Heart right ventricle (tissue), 16 donors: ENCODE data around the gene ZC3H10. TPM values are rescaled to one million over a fixed set of nuclear protein-coding genes. Genes with fewer than 3 reads are reported as not detected.
A peak's percentile ranks its signal among the peaks of the same experiment; 100 is the strongest.

Source experiments
- ATAC-seq, 8 donors: fragments of 200-7000 bp; cut with Tn5 transposase; one replicate each; pipeline ENCODE4 v1.9.1; 2020; ENCODE audit warnings: mild to moderate bottlenecking in 8 of 8, moderate library complexity in 8 of 8, moderate number of reproducible peaks in 1 of 8
- DNase-seq, 2 donors: peaks; one replicate each; pipeline ENCODE4 v3.0.0-alpha.2; 2020
- H3K27ac ChIP-seq, 10 donors: fragments of 200-600 bp; sonication (generic) in 2 of 10; one replicate each; pipeline versions ENCODE4 v1.5.0 to v1.8.0; 2020 to 2022; ENCODE audit warnings: mild to moderate bottlenecking in 3 of 10
- H3K27me3 ChIP-seq, 7 donors: fragments of 200-600 bp; one replicate each; pipeline ENCODE4 v1.8.0; 2021 to 2022; ENCODE audit warnings: mild to moderate bottlenecking in 2 of 7
- H3K36me3 ChIP-seq, 9 donors: fragments of 200-600 bp; sonication (generic) in 1 of 9; one replicate each; pipeline versions ENCODE4 v1.5.0 to v1.8.0; 2020 to 2022; ENCODE audit warnings: mild to moderate bottlenecking in 2 of 9
- H3K4me1 ChIP-seq, 9 donors: fragments of 200-600 bp; sonication (generic) in 1 of 9; one replicate each; pipeline versions ENCODE4 v1.5.0 to v1.8.0; 2020 to 2022; ENCODE audit warnings: mild to moderate bottlenecking in 4 of 9
- H3K4me3 ChIP-seq, 10 donors: fragments of 200-600 bp; sonication (generic) in 2 of 10; one replicate each; pipeline versions ENCODE4 v1.5.0 to v1.8.0; 2020 to 2022; ENCODE audit warnings: mild to moderate bottlenecking in 7 of 10, moderate library complexity in 2 of 10
- H3K9me3 ChIP-seq, 11 donors: fragments of 200-600 bp in 10 of 11; sonication (generic) in 2 of 11; one replicate each; pipeline versions ENCODE4 v1.5.0 to v1.8.0; 2013 to 2022; ENCODE audit warnings: mild to moderate bottlenecking in 2 of 11, control low read depth in 1 of 11, moderate library complexity in 1 of 11
- WGBS, 2 donors: extraction: QIAGEN DNeasy Blood & Tissue Kit; methylation state at CpG; one replicate each; pipeline ENCODE4 v1.1.7; 2013; ENCODE audit warnings: inconsistent platforms in 1 of 2; 5-methylcytosine and 5-hydroxymethylcytosine counted together
- intact Hi-C, 10 donors: fragments of 100-400 bp; cut with DNase I; formaldehyde crosslinking; loops; one replicate each; pipeline versions ENCODE4 v1.11.1 to v1.14.2; 2022
- polyA plus RNA-seq, 2 donors: library from polyadenylated mRNA; stranded (reverse); fragments of 200-250 nt; gene quantifications; one replicate each; pipeline ENCODE4 v1.2.3, GENCODE V29; 2013
- total RNA-seq, 10 donors: library from RNA; stranded (reverse); fragmentation: NEBNext Ultra II Directional in 3 of 10; extraction: Animal tissue kit (Norgen Biotek cat#: 25700) in 3 of 10; gene quantifications; one replicate each; pipeline versions ENCODE4 v1.2.1 to v1.2.4, GENCODE V29; 2021 to 2023
- TF ChIP-seq, protein P1 (sequence below), 9 donors: fragments of 200-600 bp; sonication (generic) in 2 of 9; IDR thresholded peaks; one replicate each; pipeline versions ENCODE4 v1.5.0 to v1.8.0; 2021 to 2022; ENCODE audit warnings: antibody characterized with exemption in 9 of 9, mild to moderate bottlenecking in 5 of 9, moderate library complexity in 1 of 9
- donor health status: Arrhythmogenic right ventricular cardiomyopathy.
- donor health status: ischemic (EF 13 %, LVEDD 7.1; RV severe dilation, severe dysfunction).
- donor health status: healthy with polysubstance abuse.
- donor health status: DM: no; HTN: yes; CAD: no.
- donor health status: DM: no; HTN: no; CAD: no.
- donor health status: ischemic (EF 25% LVEDD 6.9; RV normal size, moderate dysfunction).
- donor health status: ischemic (EF 25% LVEDD 5.7; RV mildly dilated, moderate dysfunction).
- donor health status: healthy.
- donor health status: DM: yes; HTN: yes; CAD: no.
- donor health status: Ischemic cardiomyopathy.
- donor health status: ischemic (EF 35%, LVEDD 5.7; RV mildly dilated, moderate dysfunction).
- donor health status: nonischemic (EF 11% LVEDD 7.7; RV severe dilation, severe dysfunction).
- donor health status: DM: yes; HTN: yes; CAD: no.
- donor health status: PGD.
- donor health status: ischemic (EF 29% LVEDD 5.4; RV normal size, mild dysfunction).
- donor health status: nonischemic (EF 23%, LVEDD 6.1; RV moderate dilation, normal function).

Gene ZC3H10
- total and polyA plus RNA-seq, 12 donors, result 2.1 to 5.8 (median 4.8) TPM

GRCh38 chr12:56078427-56078826, 39.6 kb upstream of the ZC3H10 start:
- peaks cover 0 to 32% (median 9%) of the 10 kb centered on the region in 7 donors for H3K27me3 ChIP-seq
- H3K4me1 ChIP-seq, result peaks cover 0 to 23% (median 18%) of the 10 kb centered on the region in 9 donors
- 100% methylated on average over 1 of the region's 1 CpG for WGBS, 2 donors
- H3K27ac ChIP-seq, result peak overlapping the region in 1 of 10 donors; percentile 3
- H3K4me3 ChIP-seq, result peak overlapping the region in 3 of 10 donors; percentile 55 to 70 (median 61)
- no peak for ATAC-seq
- TF ChIP-seq, protein P1, sequence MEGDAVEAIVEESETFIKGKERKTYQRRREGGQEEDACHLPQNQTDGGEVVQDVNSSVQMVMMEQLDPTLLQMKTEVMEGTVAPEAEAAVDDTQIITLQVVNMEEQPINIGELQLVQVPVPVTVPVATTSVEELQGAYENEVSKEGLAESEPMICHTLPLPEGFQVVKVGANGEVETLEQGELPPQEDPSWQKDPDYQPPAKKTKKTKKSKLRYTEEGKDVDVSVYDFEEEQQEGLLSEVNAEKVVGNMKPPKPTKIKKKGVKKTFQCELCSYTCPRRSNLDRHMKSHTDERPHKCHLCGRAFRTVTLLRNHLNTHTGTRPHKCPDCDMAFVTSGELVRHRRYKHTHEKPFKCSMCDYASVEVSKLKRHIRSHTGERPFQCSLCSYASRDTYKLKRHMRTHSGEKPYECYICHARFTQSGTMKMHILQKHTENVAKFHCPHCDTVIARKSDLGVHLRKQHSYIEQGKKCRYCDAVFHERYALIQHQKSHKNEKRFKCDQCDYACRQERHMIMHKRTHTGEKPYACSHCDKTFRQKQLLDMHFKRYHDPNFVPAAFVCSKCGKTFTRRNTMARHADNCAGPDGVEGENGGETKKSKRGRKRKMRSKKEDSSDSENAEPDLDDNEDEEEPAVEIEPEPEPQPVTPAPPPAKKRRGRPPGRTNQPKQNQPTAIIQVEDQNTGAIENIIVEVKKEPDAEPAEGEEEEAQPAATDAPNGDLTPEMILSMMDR (IDR thresholded peaks at IDR 0.05), result no peak
- H3K36me3 ChIP-seq, result no peaks in the 10 kb centered on the region
- intact Hi-C loops, result loop anchor here in 1 of 10 donors (5.0 kb wide), 1 partner anchor 39 kb away; the partner anchor contains the start of genes RPL41 and ZC3H10
- DNase-seq, result no peak
- no peaks in the 10 kb centered on the region for H3K9me3 ChIP-seq

GRCh38 chr12:56078931-56079722, 38.9 kb upstream of the ZC3H10 start:
- intact Hi-C loops, result loop anchor here in 2 of 10 donors (1.0 to 5.0 kb wide), 2 partner anchors 25 to 38 kb away; partner anchors contain the start of genes PA2G4 (in 2 of the 2), RPL41 (in 1 of the 2) and ZC3H10 (in 1 of the 2)
- H3K27me3 ChIP-seq, result peaks cover 0 to 32% (median 9%) of the 10 kb centered on the region in 7 donors

GRCh38 chr12:56079723-56080555, 38.1 kb upstream of the ZC3H10 start, which contains the start of gene ERBB3:
TSS of gene ERBB3 (plus strand) at chr12:56080165. CDS start at chr12:56080301, 136 bp downstream.
- peaks cover 0 to 32% (median 9%) of the 10 kb centered on the region in 7 donors for H3K27me3 ChIP-seq
- intact Hi-C loops, result loop anchor here in 2 of 10 donors (1.0 to 5.0 kb wide), 2 partner anchors 24 to 37 kb away; partner anchors contain the start of genes PA2G4 (in 2 of the 2), RPL41 (in 1 of the 2) and ZC3H10 (in 1 of the 2)

More at GRCh38 chr12:56078931-56079722, 38.9 kb upstream of the ZC3H10 start:
- TF ChIP-seq, protein P1 (IDR thresholded peaks at IDR 0.05), result peak; percentile 52 to 79 (median 68)
- DNase-seq (peak; percentile 81 to 86), ATAC-seq (peak; percentile 83 to 94 (median 89))
- Histone ChIP-seq H3K36me3 (no peaks in the 10 kb centered on the region), H3K27ac (peak overlapping the region in 9 of 10 donors; percentile 3 to 55 (median 41)), H3K9me3 (no peaks in the 10 kb centered on the region), H3K4me1 (peaks cover 0 to 23% (median 18%) of the 10 kb centered on the region in 9 donors), H3K4me3 (peak overlapping the region; percentile 19 to 70 (median 56))
- WGBS, 2 donors, result 1 to 2% methylated on average over 50 of the region's 50 CpGs

More at GRCh38 chr12:56079723-56080555, 38.1 kb upstream of the ZC3H10 start, which contains the start of gene ERBB3:
- 2% methylated on average over 56 to 59 of the region's 59 CpGs for WGBS, 2 donors
- ATAC-seq, result peak; percentile 61 to 91 (median 76)
- Histone ChIP-seq H3K9me3 (no peaks in the 10 kb centered on the region), H3K4me3 (peak within 1 kb of the TSS; percentile 19 to 70 (median 56)), H3K4me1 (peaks cover 0 to 23% (median 18%) of the 10 kb centered on the region in 9 donors), H3K27ac (peak within 1 kb of the TSS in 9 of 10 donors; percentile 3 to 55 (median 41)), H3K36me3 (no peaks in the 10 kb centered on the region)
- peak; percentile 32 to 57 for DNase-seq
- TF ChIP-seq, protein P1 (IDR thresholded peaks at IDR 0.05), result no peak
